WERI-Rb-1 (cell line): ENCODE results near the gene NFKBIL1.

Source experiments
- DNase-seq: peaks from one replicate; pipeline ENCODE4 v3.0.0-alpha.2; 2020
- H3K27ac ChIP-seq: fragments of 250-450 bp; sonication (Bioruptor Pico); 2 replicates; pipeline ENCODE4 v1.5.1; 2020; ENCODE audit warnings: mild to moderate bottlenecking, moderate library complexity
- H3K27me3 ChIP-seq: fragments of 250-450 bp; sonication (Bioruptor Pico); 2 replicates; pipeline ENCODE4 v1.5.1; 2021; ENCODE audit warnings: mild to moderate bottlenecking, low read depth, moderate library complexity; ENCODE audit not compliant: insufficient read depth, severe bottlenecking
- H3K36me3 ChIP-seq: fragments of 250-450 bp; sonication (Bioruptor Pico); 2 replicates; pipeline ENCODE4 v1.5.1; 2020; ENCODE audit warnings: mild to moderate bottlenecking, moderate library complexity
- H3K4me3 ChIP-seq: 2 replicates; pipeline ENCODE4 v1.5.1; 2011; ENCODE audit warnings: low read depth, mild to moderate bottlenecking, control low read depth, low read length
- H3K9me3 ChIP-seq: fragments of 250-450 bp; sonication (Bioruptor Pico); 2 replicates; pipeline ENCODE4 v1.5.1; 2021; ENCODE audit warnings: mild to moderate bottlenecking, moderate library complexity; ENCODE audit not compliant: severe bottlenecking
- CTCF ChIP-seq: IDR thresholded peaks from 2 replicates; pipeline ENCODE4 v1.5.1; 2011; ENCODE audit warnings: low read depth, mild to moderate bottlenecking, control low read depth, inconsistent platforms, low read length

Gene NFKBIL1

GRCh38 chr6:31532644-31533454 lies 14.6 kb upstream of the NFKBIL1 start:
- Histone ChIP-seq H3K27ac (no peak overlapping the region), H3K36me3 (peaks cover 85% of the 10 kb centered on the region), H3K4me3 (no peak overlapping the region), H3K9me3 (no peaks in the 10 kb centered on the region), H3K27me3 (no peaks in the 10 kb centered on the region)
- no peak for TF ChIP-seq CTCF
- DNase-seq: no peak

- Histone ChIP-seq H3K27me3 (no peaks in the 10 kb centered on the region), H3K36me3 (peaks cover 91% of the 10 kb centered on the region), H3K4me3 (no peak overlapping the region), H3K9me3 (no peaks in the 10 kb centered on the region), H3K27ac (no peak overlapping the region)
- TF ChIP-seq CTCF: no peak
- no peak for DNase-seq
These were observed 14.0 kb upstream of the NFKBIL1 start for GRCh38 chr6:31533455-31533841.

GRCh38 chr6:31534011-31534410 lies 13.4 kb upstream of the NFKBIL1 start:
- TF ChIP-seq CTCF: no peak
- no peaks in the 10 kb centered on the region for H3K27me3 ChIP-seq
- H3K9me3 ChIP-seq: no peaks in the 10 kb centered on the region
- no peak overlapping the region for H3K4me3 ChIP-seq
- peaks cover 97% of the 10 kb centered on the region for H3K36me3 ChIP-seq
- H3K27ac ChIP-seq: no peak overlapping the region
- DNase-seq: no peak

- H3K27ac ChIP-seq: no peak overlapping the region
- no peak overlapping the region for H3K4me3 ChIP-seq
- DNase-seq: no peak
- peaks cover 100% of the 10 kb centered on the region for H3K36me3 ChIP-seq
- no peaks in the 10 kb centered on the region for H3K9me3 ChIP-seq
- no peak for TF ChIP-seq CTCF
- H3K27me3 ChIP-seq: no peaks in the 10 kb centered on the region
These were observed 12.8 kb upstream of the NFKBIL1 start for GRCh38 chr6:31534521-31535040.

GRCh38 chr6:31535538-31536324 lies 11.7 kb upstream of the NFKBIL1 start:
- H3K36me3 ChIP-seq: peaks cover 100% of the 10 kb centered on the region
- H3K4me3 ChIP-seq: no peak overlapping the region
- no peaks in the 10 kb centered on the region for H3K27me3 ChIP-seq
- H3K9me3 ChIP-seq: no peaks in the 10 kb centered on the region
- no peak for DNase-seq
- TF ChIP-seq CTCF: no peak
- H3K27ac ChIP-seq: no peak overlapping the region
